B cell (primary cell): ENCODE measurements around the gene SRXN1.

Source experiments
- CTCF ChIP-seq: fragments of 200-600 bp; IDR thresholded peaks from one replicate; pipeline ENCODE4 v1.8.0; 2022; ENCODE audit warnings: antibody characterized with exemption, mild to moderate bottlenecking
- EZH2 ChIP-seq: IDR thresholded peaks from 2 replicates; pipeline ENCODE4 v1.6.1; 2012; ENCODE audit warnings: borderline replicate concordance, low read depth, mild to moderate bottlenecking, moderate library complexity, low read length; ENCODE audit not compliant: insufficient read depth, poor library complexity, severe bottlenecking

GRCh38 chr20:638579-638978 lies 14.4 kb downstream of the SRXN1 start:
- TF ChIP-seq CTCF (no peak), EZH2 (no peak)
